ENCODE data around the gene GLRA3. TPM values are rescaled to one million over a fixed set of nuclear protein-coding genes. Genes with fewer than 3 reads are reported as not detected.
A peak's percentile ranks its signal among the peaks of the same experiment; 100 is the strongest.

GLRA3 gene
- total RNA-seq, 6 experiments from 2014 or later: not detected

GRCh38 chr4:174592985-174593335 lies 236.1 kb downstream of the GLRA3 start:
- TF ChIP-seq, protein P1, sequence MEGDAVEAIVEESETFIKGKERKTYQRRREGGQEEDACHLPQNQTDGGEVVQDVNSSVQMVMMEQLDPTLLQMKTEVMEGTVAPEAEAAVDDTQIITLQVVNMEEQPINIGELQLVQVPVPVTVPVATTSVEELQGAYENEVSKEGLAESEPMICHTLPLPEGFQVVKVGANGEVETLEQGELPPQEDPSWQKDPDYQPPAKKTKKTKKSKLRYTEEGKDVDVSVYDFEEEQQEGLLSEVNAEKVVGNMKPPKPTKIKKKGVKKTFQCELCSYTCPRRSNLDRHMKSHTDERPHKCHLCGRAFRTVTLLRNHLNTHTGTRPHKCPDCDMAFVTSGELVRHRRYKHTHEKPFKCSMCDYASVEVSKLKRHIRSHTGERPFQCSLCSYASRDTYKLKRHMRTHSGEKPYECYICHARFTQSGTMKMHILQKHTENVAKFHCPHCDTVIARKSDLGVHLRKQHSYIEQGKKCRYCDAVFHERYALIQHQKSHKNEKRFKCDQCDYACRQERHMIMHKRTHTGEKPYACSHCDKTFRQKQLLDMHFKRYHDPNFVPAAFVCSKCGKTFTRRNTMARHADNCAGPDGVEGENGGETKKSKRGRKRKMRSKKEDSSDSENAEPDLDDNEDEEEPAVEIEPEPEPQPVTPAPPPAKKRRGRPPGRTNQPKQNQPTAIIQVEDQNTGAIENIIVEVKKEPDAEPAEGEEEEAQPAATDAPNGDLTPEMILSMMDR (IDR thresholded peaks at IDR 0.05): no peak
- no peak for TF ChIP-seq POLR2A (IDR thresholded peaks at IDR 0.05)
- no peaks in the 10 kb centered on the region for H3K27me3 ChIP-seq
- 71% methylated on average over 3 of the region's 3 CpGs for WGBS (ENCODE audit: insufficient coverage, low coverage, low lambda C conversion rate, missing lambda C conversion rate)
- DNase-seq: no peak
- intact Hi-C loops (cut with DNase I): no loop called here
- no peaks in the 10 kb centered on the region for H3K36me3 ChIP-seq
- H3K4me3 ChIP-seq: no peak overlapping the region
- H3K9me3 ChIP-seq: no peaks in the 10 kb centered on the region
- no peak overlapping the region for H3K27ac ChIP-seq
- no peaks in the 10 kb centered on the region for H3K4me1 ChIP-seq
- peak in 1 of 4 donors; percentile 60 for ATAC-seq

- TF ChIP-seq, protein P1 (IDR thresholded peaks at IDR 0.05): no peak
- no peak for TF ChIP-seq POLR2A (IDR thresholded peaks at IDR 0.05)
- DNase-seq (no peak), ATAC-seq (no peak)
- Histone ChIP-seq H3K9me3 (no peaks in the 10 kb centered on the region), H3K27me3 (no peaks in the 10 kb centered on the region), H3K4me1 (no peaks in the 10 kb centered on the region), H3K4me3 (no peak overlapping the region), H3K27ac (no peak overlapping the region), H3K36me3 (no peaks in the 10 kb centered on the region)
- 53% methylated on average over 3 of the region's 3 CpGs for WGBS (ENCODE audit: insufficient coverage, low coverage, low lambda C conversion rate, missing lambda C conversion rate)
- intact Hi-C loops (cut with DNase I): no loop called here
Measured at GRCh38 chr4:174592256-174592984, 236.6 kb downstream of the GLRA3 start.

DNA sequence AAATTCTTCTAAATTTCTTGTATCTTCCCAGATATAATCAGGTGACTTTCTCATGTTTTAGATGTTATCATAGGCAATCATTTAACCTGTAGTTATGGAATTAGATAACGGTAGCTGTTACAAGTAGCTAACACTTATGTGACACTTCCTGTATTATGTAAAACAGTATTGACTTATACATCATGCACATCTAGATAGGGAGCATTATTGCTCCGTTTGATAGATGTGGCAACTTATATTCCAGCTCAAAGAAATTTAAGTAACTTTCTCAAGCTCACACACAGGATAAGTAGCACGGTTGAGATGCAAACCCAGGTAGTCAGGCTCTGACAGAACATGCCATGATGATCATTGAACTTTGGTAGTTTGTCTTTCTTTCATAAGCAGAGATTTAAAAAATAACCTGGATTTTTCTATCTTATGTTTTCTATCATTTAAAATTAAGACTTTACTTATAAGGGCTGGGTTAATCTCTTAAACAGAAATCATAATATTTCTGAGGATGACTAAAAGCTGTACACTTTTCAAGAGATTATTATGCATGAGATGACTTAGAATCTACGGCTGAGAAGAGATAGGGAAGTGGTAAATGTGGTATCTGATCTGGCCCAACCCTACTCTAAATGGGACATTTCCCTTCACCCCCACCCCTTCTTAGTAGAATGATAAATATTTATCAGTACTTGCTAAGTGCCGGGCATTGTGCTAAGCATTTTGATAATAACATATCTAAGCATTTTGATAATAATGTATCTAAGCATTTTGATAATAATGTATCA lies 237.6 kb downstream of the GLRA3 start:
- H3K4me3 ChIP-seq: no peak overlapping the region
- no peak for TF ChIP-seq POLR2A (IDR thresholded peaks at IDR 0.05)
- TF ChIP-seq, protein P1 (IDR thresholded peaks at IDR 0.05): no peak
- intact Hi-C loops (cut with DNase I): no loop called here
- 45% methylated on average over 5 of the region's 5 CpGs for WGBS (ENCODE audit: insufficient coverage, low coverage, low lambda C conversion rate, missing lambda C conversion rate)
- no peaks in the 10 kb centered on the region for H3K4me1 ChIP-seq
- no peaks in the 10 kb centered on the region for H3K36me3 ChIP-seq
- no peaks in the 10 kb centered on the region for H3K9me3 ChIP-seq
- no peak overlapping the region for H3K27ac ChIP-seq
- DNase-seq: no peak
- no peaks in the 10 kb centered on the region for H3K27me3 ChIP-seq
- ATAC-seq: no peak

DNA sequence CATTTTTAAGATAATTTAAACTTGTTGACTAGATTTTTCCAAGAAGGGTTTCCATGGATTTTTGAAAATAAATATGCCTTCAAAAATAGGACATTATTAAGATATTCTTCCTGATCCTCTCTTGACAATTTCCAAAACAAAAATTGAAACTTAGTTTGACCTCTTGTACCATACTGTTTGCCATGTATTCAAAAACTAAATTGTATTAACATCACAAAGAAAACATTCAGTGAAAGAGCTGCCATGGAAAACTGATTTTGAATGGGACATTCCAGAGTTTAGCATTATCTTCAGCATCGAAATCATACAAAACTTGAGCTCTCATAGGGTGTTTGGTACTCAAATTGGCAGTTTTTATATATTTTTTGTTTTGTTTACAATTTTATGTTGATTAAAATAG lies 238.7 kb downstream of the GLRA3 start:
- intact Hi-C loops (cut with DNase I): no loop called here
- ATAC-seq: no peak
- Histone ChIP-seq H3K4me1 (no peaks in the 10 kb centered on the region), H3K27ac (no peak overlapping the region), H3K27me3 (no peaks in the 10 kb centered on the region), H3K9me3 (no peaks in the 10 kb centered on the region), H3K4me3 (no peak overlapping the region), H3K36me3 (no peaks in the 10 kb centered on the region)
- TF ChIP-seq, protein P1 (IDR thresholded peaks at IDR 0.05): no peak
- no peak for TF ChIP-seq POLR2A (IDR thresholded peaks at IDR 0.05)
- DNase-seq: no peak
- WGBS (ENCODE audit: insufficient coverage, low coverage, low lambda C conversion rate, missing lambda C conversion rate): 50% methylated on average over 1 of the region's 1 CpG

Other genes starting within 250 kb of the GLRA3 start
- not detected for gene ADAM29, start 89.1 kb upstream of the GLRA3 start, total RNA-seq